Endothelial cell of hepatic sinusoid (primary cell): ENCODE measurements around the gene EPS8L3.
"Not testable (repeated sequence)": the region's sequence is repeated elsewhere in the genome, so short reads cannot be mapped to it uniquely, and the experiment has no call there.

Experiments used
- in situ Hi-C: cut with HindIII; loops from 2 replicates; pipeline ENCODE4 v1.10.0; 2017; ENCODE audit warnings: low sequenced_read_pairs

The EPS8L3 gene

DNA sequence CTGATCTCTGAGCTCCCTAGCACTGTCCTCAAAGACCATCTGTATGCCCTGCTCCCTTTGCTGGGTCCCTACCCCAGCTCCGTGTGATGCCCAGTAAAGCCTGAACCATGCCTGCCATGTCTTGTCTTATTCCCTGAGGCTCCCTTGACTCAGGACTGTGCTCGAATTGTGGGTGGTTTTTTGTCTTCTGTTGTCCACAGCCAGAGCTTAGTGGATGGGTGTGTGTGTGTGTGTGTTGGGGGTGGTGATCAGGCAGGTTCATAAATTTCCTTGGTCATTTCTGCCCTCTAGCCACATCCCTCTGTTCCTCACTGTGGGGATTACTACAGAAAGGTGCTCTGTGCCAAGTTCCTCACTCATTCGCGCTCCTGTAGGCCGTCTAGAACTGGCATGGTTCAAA, 46.0 kb downstream of the EPS8L3 start:
- in situ Hi-C loops, result no loop called here

GRCh38 chr1:109716570-109717090, 47.1 kb downstream of the EPS8L3 start:
- in situ Hi-C loops, result no loop called here

- in situ Hi-C loops, result no loop called here
These were observed 47.6 kb downstream of the EPS8L3 start for GRCh38 chr1:109716121-109716520.

- in situ Hi-C loops, result no loop called here
These were observed 48.9 kb downstream of the EPS8L3 start for GRCh38 chr1:109714661-109715372.

- in situ Hi-C loops, result no loop called here
These were observed 50.1 kb downstream of the EPS8L3 start for GRCh38 chr1:109713636-109714035.

DNA sequence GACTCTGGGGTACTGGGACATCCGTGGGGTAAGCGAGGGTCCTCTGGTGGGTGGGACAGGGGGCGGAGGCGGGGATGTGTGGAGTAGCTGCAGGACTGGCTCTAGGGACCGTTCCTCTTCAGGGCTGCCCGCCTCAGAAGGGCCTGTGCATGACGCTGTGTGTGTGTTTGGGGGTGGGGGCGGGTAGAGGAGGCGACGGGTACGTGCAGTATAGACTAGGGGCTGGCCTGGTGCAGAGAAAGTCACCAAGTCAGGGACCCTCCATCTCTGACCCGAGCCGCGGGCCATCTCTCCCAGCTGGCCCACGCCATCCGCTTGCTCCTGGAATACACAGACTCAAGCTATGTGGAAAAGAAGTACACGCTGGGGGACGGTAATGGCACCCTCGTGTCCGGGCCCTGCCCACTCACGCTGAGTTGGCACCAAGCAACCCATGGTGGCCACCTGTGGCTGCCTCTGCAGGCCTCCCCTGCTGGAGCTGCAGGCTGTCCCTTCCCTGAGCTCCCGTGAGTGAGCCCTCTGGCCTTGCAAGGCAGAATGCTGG, 51.3 kb downstream of the EPS8L3 start:
- in situ Hi-C loops, result no loop called here

DNA sequence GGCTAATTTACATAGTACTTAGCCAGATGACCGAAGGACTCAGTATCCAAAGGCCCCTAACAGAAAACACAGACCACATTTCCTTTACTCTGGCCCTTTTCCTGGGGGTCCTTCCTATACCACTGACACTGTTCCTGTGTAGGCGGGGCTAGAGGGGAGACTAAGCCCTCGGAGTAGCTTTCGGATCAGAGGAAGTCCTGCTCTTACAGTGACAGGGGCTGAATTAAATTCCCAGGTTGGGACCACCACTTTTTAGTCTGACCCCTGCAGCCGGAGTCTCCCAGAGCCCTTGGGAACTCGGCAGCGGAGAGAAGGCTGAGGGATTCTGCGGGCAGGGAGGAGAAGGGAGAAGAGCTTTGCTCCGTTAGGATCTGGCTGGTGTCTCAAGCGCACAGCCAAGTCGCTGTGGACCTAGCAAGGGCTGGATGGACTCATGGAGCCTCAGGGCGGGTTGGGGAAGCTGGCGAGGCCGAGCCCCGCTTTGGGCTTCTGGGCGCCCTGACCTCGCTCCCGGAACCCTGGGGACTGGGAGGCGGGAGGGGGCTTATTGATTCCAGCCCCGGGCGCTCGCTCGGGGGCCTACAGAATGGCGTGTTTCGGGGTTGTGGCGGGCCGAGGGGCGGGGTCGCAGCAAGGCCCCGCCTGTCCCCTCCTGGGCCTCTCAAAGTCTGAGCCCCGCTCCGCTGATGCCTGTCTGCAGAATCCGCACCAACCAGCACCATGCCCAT, 52.0 kb downstream of the EPS8L3 start, which contains the start of gene GSTM5:
GSTM5 (plus strand) TSS at position 659 of the 728 bp plus-strand sequence; CDS start at position 721, 62 bp downstream.
- in situ Hi-C loops, result not testable (repeated sequence)

DNA sequence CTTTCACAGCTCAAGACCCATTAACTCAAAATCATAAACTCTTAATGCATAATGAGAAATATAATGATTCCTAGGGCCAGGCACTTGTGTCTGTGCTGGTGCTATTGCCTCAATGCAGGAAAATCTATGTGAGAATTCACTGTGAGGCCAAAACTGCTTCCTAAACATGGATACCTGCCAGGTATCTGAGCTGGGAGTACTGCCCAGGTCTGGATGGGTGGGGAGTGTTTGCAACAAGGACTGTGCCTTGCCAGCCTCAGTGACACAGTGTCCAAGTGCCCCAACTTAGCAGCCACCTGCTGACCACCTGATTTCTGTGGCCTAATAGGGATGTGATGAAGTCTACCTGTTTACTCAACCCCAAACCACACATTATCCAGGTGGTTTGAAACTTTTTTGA, 53.9 kb downstream of the EPS8L3 start:
- in situ Hi-C loops, result not testable (repeated sequence)

DNA sequence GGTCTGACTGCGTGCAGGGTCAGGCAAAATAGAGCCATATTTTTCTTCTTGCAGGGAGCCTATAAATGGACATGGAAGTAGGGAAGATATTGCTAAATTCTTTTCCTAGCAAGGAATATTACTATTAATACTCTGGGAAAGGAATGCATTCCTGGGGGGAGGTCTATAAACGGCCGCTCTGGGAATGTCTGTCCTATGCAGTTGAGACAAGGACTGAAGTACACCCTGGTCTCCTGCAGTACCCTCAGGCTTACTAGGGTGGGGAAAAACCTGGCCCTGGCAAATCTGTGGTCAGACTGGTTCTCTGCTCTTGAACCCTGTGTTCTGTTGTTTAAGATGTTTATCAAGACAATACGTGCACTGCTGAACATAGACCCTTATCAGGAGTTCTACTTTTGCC, 54.8 kb downstream of the EPS8L3 start:
- in situ Hi-C loops, result not testable (repeated sequence)

- in situ Hi-C loops, result no loop called here
These were observed 58.3 kb downstream of the EPS8L3 start for GRCh38 chr1:109705411-109705810.

DNA sequence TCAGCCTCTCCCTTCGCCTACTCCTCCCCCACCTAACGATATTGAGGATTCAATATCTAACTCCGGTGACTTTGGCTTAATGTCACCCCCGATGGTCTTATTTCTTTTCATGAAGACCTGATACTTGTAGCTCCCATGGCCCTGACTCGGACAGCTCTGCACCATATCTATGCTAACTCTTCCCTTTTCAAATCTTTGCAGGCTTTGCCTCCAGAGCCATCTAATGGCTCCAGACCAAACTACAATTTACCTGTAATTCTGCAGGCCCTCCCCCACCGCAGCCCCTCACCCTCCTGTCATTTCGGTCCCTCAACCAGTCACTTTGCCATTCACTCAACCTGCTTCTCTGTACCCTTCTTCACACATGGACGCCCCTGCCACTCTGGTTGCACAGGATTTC, 59.5 kb downstream of the EPS8L3 start:
- in situ Hi-C loops, result no loop called here

GRCh38 chr1:109702940-109703339, 60.8 kb downstream of the EPS8L3 start:
- in situ Hi-C loops, result not testable (repeated sequence)
